PFSK-1 (cell line): ENCODE data around the gene RMDN2.

ENCODE experiments used
- FOXP2 ChIP-seq: optimal IDR thresholded peaks from 2 replicates; pipeline ENCODE3; 2011; ENCODE audit warnings: borderline replicate concordance, control low read depth, inconsistent platforms; ENCODE audit not compliant: insufficient read depth; ENCODE audit errors: extremely low read length, extremely low read depth
- POLR2AphosphoS5 ChIP-seq: IDR thresholded peaks from 2 replicates; pipeline ENCODE4 v1.6.1; 2012; ENCODE audit warnings: low read depth, mild to moderate bottlenecking, control low read depth, low read length, moderate library complexity
- SIN3A ChIP-seq: IDR thresholded peaks from 2 replicates; pipeline ENCODE4 v1.6.1; 2012; ENCODE audit warnings: mild to moderate bottlenecking, low read length, moderate library complexity, borderline replicate concordance; ENCODE audit not compliant: insufficient read depth
- TAF1 ChIP-seq: IDR thresholded peaks from 2 replicates; pipeline ENCODE4 v1.6.1; 2012; ENCODE audit warnings: low read length, control low read depth, borderline replicate concordance; ENCODE audit not compliant: insufficient read depth
- TF ChIP-seq, protein P1 (sequence below), 2 experiments: IDR thresholded peaks; 2 replicates each; pipeline versions ENCODE4 v1.6.1 to v1.8.0; 2011 to 2012; ENCODE audit warnings: low read depth in 2 of 2, low read length in 2 of 2, control low read depth in 1 of 2, inconsistent platforms in 1 of 2, mild to moderate bottlenecking in 1 of 2, moderate library complexity in 1 of 2; ENCODE audit not compliant: insufficient read depth in 1 of 2

Gene RMDN2

DNA sequence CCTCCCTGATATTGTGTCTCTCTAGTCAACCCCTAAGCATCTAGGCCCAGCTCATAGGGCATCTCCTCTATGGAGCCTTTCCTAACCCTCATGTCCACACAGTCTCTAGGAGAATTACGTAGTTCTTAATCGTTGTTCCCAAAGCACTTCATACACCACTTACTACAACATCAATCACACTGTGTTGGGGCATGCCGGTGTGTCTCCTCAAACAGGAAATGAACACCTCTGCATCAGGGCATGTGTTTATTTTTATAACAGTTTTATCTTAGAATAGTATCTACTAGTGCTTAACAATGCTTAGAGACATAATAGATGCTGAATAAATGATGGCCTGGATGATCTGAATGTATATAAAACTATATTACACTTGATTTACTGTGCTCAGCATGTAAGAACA, 131.1 kb downstream of the RMDN2 start:
- no peak for TF ChIP-seq POLR2AphosphoS5
- TF ChIP-seq SIN3A: no peak
- TF ChIP-seq TAF1: no peak
- TF ChIP-seq FOXP2: no peak
- TF ChIP-seq, protein P1, sequence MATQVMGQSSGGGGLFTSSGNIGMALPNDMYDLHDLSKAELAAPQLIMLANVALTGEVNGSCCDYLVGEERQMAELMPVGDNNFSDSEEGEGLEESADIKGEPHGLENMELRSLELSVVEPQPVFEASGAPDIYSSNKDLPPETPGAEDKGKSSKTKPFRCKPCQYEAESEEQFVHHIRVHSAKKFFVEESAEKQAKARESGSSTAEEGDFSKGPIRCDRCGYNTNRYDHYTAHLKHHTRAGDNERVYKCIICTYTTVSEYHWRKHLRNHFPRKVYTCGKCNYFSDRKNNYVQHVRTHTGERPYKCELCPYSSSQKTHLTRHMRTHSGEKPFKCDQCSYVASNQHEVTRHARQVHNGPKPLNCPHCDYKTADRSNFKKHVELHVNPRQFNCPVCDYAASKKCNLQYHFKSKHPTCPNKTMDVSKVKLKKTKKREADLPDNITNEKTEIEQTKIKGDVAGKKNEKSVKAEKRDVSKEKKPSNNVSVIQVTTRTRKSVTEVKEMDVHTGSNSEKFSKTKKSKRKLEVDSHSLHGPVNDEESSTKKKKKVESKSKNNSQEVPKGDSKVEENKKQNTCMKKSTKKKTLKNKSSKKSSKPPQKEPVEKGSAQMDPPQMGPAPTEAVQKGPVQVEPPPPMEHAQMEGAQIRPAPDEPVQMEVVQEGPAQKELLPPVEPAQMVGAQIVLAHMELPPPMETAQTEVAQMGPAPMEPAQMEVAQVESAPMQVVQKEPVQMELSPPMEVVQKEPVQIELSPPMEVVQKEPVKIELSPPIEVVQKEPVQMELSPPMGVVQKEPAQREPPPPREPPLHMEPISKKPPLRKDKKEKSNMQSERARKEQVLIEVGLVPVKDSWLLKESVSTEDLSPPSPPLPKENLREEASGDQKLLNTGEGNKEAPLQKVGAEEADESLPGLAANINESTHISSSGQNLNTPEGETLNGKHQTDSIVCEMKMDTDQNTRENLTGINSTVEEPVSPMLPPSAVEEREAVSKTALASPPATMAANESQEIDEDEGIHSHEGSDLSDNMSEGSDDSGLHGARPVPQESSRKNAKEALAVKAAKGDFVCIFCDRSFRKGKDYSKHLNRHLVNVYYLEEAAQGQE (IDR thresholded peaks at IDR 0.05; ENCODE audit: insufficient read depth in 1 of 2, low read depth in 2 of 2, low read length in 2 of 2): no peak

DNA sequence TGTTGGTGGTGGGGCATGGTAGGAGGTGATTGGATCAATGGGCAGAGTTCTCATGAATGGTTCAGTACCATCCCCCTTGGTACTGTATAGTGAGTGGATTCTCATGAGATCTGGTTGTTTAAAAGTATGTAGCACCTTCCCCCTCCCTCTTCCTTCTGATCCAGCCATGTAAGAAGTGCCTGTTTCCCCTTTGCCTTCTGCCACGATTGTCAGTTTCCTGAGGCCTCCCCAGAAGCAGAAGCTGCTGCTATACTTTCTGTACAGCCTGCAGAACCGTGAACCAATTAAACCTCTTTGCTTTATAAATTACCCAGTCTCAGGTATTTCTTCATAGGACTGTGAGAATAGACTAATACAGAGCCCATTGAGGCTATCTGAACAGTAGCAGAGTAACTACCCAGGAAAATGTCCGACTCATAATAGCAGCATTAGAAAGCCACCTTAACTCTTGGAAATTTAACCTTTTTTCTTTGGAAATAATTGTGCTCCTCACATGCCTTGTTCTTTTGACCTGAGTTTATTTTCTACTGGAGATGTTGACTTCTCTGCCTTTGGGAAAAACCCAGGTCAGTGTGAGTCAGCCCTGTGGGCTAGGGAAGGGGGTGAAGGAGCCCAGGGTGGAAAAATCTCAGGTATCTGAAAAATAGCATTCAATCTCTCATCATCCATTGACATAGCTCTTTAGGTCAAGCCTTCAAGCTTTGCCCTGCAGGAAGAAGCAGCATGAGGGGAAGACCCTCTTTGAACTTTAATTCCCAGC, 132.7 kb downstream of the RMDN2 start:
- TF ChIP-seq POLR2AphosphoS5: no peak
- no peak for TF ChIP-seq TAF1
- TF ChIP-seq SIN3A: no peak
- TF ChIP-seq FOXP2: no peak
- TF ChIP-seq, protein P1 (IDR thresholded peaks at IDR 0.05; ENCODE audit: insufficient read depth in 1 of 2, low read depth in 2 of 2, low read length in 2 of 2): no peak

DNA sequence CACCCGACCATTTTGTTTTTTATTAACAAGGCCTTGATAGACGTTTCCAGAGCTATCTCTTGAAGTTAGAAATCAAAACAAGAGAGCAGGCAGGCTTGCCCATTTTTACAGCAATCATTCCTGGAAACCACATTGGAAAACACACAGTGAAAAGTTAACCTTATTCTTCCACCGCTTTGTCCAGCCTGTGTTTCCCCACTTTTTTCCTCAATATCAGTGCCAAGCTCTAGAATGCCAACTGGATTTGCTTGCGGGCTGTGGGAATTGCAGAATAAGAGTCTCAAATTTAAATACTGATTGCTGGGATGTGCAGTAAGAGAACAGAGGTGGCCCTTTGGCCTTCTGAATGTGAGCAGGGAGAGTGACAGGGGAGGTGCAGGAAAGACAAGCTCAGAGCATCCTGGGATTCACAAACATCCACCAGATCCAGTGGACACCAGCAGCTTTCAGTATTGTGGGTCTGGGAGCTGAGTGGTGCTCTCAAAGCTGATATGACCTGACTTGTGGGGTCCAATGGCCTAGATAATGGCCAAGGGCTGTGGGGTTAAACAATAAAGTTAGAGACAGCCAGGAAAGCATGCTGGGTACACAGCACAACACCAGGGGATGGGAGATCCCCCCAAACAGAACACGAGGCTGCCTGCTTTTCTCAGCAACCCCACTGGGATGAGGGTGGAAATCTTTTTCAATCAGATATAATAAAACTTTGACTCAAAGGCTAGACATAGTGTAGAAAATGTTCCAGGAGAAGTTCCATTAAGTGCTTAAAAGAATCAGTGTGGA, 135.3 kb downstream of the RMDN2 start:
- TF ChIP-seq POLR2AphosphoS5 (no peak), TAF1 (no peak)
- TF ChIP-seq, protein P1 (IDR thresholded peaks at IDR 0.05; ENCODE audit: insufficient read depth in 1 of 2, low read depth in 2 of 2, low read length in 2 of 2): no peak

DNA sequence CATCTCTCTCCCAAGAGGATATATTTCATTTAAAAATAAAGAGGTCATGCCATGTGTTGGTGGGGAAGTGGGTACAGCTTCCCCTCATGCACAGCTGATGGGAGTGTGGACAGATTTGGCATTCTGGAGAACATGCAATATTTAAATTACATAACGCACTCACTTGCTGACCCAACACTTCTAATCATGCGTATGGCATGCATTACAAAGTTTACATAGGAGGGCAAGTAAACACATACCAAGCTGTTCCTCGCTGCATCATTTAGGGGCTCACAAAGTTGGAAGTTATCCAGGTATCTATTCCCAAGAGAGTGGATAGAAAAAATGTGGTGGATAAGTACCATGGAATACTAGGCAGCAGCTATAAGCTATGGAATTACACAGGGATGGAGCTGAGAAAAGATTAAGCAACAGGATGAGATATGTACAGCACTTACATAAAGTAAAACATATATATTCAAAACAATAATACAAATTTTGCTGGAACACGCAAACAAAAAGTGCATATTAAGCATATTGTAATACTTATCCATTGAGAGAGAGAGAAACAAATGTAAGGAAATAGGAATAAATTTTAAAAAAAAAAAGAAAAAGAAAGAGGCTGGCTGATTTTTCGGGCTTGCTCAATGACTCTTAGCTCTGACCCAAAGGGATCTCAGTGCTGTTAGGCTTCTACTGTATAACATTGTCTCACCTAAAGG, 139.9 kb downstream of the RMDN2 start:
- no peak for TF ChIP-seq POLR2AphosphoS5
- TF ChIP-seq FOXP2: no peak
- TF ChIP-seq, protein P1 (IDR thresholded peaks at IDR 0.05; ENCODE audit: insufficient read depth in 1 of 2, low read depth in 2 of 2, low read length in 2 of 2): no peak
- no peak for TF ChIP-seq TAF1
- no peak for TF ChIP-seq SIN3A
